GM18868 (cell line): ENCODE results near the gene ST8SIA6.
A peak's percentile ranks its signal among the peaks of the same experiment; 100 is the strongest.
"Not testable (repeated sequence)": the region's sequence is repeated elsewhere in the genome, so short reads cannot be mapped to it uniquely, and the experiment has no call there.

Experiments used
- ATAC-seq: cut with Tn5 transposase; IDR thresholded peaks from one replicate; pipeline ENCODE4 v1.9.1; 2021; ENCODE audit warnings: mild to moderate bottlenecking, moderate library complexity; ENCODE audit not compliant: unreplicated experiment

ST8SIA6 gene, protein sequence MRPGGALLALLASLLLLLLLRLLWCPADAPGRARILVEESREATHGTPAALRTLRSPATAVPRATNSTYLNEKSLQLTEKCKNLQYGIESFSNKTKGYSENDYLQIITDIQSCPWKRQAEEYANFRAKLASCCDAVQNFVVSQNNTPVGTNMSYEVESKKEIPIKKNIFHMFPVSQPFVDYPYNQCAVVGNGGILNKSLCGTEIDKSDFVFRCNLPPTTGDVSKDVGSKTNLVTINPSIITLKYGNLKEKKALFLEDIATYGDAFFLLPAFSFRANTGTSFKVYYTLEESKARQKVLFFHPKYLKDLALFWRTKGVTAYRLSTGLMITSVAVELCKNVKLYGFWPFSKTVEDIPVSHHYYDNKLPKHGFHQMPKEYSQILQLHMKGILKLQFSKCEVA

DNA sequence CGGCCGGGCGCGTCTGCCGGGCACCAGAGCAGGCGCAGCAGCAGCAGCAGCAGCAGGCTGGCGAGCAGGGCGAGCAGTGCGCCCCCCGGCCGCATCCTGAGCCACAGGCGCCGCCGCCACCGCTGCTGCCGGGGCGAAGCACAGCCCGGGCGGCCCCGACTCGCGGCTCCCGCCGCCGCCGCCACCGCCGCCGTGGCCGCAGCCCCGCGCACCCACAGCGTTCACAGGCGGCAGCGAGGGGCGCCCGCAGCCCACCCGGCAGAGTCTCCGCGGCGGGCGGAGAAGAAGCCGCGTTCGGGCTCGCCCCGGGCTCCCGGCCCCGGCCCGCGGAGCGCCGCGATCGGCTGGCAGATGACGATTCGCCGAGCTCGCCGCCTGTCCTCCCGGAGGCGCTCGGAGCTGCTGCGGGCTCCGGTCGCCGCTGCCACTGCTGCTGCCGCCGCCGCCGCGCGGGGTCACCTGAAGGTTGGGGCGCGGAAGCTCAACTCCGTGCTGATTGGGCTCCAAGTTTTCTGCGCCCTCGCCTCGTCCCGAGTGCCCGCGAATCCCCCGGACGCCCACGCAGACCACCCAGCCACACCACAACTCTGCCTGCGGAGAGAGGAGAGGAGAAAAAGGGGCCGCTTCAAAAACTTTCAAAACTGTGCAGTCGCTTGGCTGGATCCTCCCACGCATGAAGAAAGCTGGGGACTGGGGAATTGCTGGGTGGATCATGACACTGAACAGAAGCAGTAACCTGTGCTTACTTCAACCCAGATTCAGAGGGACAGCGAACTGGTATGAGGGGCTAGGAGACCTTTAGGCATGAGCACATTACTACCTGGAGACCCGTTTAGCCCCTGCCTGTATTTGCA, at the start of gene ST8SIA6:
Gene ST8SIA6, minus strand, starts transcription at position 435 of the 854 bp plus-strand sequence. Its CDS starts 340 bp downstream, at position 95.
- ATAC-seq = peak; percentile 62

DNA sequence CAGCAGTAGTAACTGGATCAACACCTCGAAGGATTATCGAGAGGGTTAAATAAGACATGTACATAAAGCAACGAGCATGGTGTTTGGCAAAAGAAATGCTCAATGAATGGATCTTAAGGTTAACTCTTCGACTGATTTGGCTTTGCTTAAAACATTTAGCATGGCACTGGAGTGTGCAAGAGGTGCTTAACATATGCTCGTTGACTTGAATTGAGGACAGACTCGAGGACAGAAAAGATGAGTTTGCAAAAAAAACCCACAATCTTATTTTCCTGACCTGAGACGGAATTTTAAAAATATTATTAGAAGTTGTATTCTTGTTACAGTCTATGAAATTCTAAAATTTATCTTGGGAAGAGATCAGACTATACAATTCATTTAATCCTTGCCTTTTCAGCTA, 49.4 kb upstream of the ST8SIA6 start:
- ATAC-seq = no peak

DNA sequence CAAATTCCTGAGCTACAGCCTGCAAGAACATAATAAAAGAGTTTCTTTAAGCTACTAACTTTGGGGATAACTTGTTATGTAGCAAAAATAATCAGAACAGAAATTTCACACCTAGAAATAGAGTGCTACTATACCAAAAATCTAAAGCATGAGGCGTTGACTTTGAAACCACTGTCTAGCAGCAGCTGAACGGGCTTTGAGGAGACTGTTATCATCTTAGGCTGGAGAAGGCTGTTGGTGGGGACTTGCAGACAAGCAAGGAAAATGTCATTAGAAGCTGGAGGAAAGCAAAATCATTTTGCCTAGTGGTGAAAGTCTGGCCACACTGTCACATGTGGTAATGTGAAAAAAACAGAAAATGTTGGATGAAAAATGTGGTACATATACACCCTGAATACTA, 48.4 kb upstream of the ST8SIA6 start:
- no peak for ATAC-seq

DNA sequence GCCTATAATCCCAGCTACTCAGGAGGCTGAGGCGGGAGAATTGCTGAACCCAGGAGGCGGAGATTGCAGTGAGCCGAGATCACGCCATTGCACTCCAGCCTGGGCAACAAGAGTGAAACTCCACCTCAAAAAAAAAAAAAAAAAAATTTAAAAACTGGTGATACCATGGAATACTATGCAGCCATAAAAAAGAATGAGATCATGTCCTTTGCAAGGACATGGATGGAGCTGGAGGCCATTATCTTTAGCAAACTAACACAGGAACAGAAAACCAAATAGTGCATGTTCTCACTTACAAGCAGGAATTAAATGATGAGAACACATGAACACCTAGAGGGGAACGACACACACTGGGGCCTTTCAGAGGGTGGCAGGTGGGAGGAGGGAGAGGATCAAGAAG, 44.6 kb upstream of the ST8SIA6 start:
- ATAC-seq = not testable (repeated sequence)

DNA sequence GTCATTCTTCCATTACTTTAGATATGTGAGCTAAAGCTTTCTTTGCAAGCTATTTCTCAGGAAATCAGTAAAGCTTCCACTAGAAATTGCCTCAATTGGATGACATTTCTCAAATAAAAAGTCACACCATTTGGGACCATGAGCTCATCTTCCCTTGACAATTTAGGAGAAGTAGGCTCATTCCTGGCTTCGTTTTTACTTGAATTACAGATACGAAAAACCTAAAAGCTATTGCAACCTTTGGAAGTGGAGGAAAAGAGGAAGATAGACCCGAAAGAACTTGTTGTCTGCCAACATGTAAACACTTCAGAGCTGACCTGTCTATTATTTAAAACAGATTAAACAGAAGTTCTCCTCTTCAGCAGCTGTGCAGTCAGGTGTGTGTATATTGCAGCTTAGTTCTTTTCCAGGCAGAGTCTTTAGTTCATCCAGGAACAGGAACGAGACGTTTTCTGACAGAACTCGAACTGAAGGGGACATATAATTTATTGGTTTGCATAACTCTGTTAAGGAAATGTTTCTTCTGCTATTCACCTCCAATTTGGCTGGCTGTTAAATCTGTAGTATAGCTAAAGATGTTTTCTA, 43.1 kb upstream of the ST8SIA6 start:
- no peak for ATAC-seq

DNA sequence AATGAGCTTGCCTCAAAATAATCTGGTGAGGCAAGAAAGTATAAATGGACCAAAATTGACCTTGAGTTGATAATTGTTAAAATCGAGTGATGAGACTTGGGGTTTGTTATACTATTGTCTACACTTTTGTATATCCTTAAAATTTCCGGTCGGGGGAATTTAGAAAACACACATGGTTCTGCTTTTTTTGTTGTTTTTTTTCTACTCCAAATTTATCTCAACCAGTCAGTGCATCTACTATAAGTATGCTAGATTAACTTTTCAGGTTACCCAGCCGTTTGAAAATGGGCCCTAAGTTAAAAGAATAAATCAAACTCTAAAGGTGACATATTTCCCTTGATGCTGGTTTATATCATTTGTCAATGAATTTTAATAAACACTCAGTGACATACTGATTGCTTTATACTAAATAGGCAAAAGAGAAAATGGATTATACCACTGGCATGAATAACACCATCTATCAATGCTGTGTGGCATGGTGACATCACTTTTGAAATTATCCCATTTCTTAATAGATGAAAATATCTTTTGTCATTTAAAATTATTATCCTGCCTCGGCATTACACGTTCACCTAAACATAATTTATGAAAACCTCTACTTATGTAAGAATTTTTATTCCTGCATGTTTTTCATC, 40.3 kb upstream of the ST8SIA6 start:
- no peak for ATAC-seq

DNA sequence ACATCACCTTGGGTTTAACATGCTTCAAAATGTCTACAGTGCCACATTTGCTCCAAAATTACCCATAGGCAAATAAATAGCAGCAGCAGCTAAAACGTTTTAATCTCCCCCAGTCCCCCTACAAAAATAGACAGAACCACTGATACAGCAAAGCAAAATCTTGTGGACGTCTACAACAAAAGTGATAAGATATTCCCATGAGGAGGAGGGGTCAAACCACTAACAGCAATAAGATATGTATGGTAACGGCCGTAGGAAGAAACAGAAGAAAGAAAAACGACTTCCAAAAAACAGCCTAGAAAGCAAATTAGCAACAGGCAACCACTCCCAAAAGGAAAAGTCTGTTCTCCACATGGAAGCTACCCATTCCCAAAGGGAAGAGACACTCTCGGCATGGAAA, 34.5 kb upstream of the ST8SIA6 start:
- ATAC-seq = no peak

DNA sequence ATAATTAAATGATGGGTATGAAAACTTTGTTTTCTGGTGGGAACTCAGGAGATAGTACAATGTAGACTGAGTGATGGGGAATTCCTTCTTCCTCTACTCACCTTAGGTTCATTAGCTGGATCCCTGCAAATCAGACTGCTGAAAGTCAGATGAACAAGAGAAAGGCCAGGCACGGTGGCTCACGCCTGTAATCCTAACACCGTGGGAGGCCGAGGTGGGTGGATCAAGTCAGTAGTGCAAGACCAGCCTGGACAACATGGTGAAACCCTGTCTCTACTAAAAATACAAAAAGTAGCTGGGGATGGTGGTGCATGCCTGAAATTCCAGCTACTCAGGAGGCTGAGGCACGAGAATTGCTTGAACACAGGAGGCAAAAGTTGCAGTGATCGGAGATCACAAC, 28.7 kb upstream of the ST8SIA6 start:
- no peak for ATAC-seq

DNA sequence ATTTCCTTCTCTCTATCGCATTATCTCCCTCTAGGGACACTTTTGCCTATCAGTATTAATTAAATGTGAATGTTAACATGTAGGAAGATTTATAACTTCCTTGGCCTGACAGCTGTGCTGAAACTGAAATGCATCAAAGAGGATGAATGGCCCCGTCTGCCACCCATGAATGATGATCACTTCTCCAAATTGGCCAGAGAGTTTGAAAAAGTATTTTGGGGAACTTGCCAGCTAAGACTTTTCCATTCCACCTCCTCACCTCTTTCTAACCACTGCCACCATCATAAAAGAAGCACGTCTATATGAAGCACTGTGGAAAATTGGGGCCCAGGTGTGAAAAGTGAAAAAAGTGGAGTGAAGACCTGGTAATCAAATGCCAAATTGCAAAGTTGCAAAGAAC, 25.4 kb upstream of the ST8SIA6 start:
- ATAC-seq = no peak

DNA sequence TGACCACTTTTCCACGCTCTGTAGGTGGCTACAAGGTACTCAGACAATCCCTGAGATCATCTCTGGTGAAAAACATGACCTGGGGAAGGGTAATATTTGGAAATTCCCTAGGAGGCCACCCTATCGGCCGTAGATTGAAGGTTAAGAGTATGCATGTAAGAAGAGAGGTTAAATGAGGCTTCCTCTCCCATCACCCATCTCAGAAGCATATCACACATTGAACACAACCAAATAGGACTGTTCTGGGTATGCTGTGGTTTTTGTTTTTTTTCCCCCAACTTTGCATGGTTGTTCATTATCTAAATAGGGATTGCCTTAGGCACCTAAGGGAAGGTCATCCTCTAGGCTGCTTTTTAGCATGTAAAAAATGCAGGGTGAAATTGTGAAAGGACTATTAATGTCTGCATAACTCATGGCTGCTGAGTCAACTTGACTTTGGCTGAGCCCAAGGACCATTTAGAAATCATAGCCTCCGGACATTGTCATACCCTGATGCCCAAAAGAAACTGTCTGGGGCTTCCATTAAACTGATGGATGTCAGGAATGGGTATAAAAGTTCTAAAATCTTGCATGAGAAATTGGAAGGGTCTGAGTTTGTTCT, 24.7 kb upstream of the ST8SIA6 start:
- no peak for ATAC-seq

DNA sequence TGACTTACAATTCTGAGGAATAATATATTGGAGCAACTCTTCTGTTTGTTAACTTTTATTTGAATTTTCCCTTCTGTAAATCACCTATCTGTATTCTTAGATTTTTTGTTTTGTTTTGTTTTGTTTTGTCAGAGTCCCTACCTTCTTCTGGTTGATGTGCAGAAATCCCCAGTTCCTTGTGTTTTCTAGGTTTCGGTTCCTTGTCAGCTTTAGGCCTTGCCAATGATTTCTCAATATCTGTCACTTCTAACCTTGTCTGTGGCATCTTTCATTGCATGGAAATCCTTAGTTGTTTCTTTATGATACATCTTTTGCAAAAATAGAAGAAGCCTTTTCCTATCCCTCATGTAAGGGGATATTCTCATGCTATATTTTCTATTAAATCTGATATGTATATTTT, 21.7 kb upstream of the ST8SIA6 start:
- peak; percentile 77 for ATAC-seq

DNA sequence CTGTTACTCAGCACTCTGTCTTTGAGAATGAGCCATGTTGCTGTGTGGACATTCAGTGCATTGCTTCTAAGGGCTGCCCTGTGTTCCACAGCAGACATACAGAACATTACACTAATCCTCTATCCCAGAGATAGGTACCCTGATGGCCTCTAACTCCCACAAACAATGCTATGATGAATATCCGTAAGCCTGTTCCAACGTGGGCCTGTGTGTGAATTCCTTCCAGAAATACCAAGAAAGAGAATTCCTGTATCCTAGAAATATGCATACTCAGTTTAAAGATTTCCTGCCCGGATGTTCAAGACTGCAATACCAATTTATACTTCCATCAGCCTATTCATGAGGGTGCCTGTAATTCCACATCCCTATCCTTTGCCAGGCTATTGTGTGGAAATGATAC, 21.3 kb upstream of the ST8SIA6 start:
- no peak for ATAC-seq

DNA sequence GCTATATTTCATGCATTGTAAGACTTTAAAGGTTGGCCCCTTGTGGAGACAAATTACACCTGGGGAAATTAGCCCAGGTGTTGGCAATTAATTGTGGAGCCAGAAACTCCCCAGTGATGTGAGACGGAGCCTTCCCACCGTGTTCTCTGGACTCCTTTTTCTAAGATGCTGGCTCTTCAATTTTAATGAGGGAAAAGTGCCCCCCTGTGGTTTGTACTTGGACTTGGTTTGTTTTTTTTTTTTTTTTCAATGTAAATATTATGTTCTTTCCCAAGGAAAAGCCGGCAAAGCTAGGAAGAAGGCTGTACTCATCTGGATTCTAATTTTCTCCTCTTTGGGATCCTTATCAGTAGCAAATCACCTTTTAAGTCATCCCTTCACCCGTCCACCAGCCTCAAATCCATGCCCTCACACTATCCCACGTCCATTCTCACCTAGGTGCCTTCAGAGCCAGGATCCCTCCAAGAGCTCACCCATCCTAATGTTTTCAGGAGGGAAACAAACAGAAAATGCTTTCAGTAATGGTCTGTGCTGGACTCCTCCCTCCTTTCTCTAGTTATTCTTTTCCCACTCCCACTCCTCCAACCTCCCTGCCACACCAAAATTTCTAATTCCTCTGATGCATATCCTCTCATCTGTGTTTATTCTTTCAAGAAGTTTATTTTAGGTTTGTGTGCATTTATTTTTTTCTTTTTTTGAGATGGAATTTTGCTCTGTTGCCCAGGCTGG, 20.4 kb upstream of the ST8SIA6 start:
- no peak for ATAC-seq

DNA sequence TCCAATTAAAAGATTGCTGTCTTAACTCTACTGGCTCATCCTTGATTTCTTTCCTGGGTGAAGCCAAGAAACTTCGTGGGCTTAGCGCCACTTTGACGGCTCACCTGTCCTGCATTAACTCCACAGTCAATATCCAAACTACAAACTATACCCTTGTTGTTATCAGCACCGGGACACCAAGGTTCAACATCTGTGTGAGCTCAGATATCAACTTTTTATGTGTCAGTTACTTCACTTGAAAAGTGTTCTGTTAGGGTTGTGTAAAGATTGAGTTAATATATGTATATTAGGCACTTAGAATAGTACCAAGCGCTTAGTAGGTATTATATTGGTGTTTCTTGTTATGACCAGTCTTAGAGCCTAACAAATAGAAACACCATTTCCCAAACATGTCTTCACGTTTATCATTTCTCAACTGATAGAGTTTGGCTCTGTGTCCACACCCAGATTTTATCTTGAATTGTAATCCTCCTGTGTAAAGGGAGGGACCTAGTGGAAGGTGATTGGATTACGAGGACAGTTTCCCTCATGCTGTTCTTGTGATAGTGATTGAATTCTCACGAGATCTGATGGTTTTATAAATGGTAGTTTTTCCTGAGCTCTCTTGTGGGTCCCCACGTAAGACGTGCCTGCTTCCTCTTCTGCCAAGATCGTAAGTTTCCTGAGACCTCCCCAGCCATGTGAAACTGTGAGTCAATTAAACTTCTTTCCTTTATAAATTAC, 19.0 kb upstream of the ST8SIA6 start:
- no peak for ATAC-seq

DNA sequence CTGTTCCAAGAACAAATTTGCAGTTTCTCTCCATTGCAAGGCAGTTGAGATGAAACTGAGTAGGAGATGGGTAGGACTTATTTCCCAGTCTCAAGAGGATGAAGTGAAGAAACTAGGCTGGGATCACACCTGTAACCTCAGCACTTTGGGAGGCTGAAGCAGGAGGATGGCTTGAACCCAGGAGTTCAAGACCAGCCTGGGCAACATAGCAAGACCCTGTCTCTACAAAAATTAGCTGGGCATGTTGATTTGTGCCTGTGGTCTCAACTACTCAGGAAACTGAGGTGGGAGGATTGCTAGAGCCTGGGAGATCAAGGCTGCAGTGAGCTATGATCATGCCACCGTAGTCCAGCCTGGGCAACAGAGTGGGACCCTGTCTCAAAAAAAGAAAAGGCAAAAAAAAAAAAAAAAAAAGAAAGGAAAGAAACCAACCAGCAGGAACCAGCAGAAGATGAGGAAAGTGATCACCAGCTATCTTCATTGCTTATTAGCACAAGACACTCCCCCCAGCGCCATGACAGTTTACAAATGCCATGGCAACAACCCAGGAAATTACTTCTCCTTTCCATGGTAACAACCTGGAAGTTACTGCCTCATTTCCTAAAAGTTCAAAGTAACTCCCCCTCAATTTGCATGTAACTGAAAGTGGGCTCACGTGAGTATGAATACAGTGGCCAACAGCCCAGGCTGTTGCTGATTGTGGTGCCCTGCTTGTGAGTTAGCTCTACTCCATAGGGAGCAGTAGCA, 18.3 kb upstream of the ST8SIA6 start:
- no peak for ATAC-seq

DNA sequence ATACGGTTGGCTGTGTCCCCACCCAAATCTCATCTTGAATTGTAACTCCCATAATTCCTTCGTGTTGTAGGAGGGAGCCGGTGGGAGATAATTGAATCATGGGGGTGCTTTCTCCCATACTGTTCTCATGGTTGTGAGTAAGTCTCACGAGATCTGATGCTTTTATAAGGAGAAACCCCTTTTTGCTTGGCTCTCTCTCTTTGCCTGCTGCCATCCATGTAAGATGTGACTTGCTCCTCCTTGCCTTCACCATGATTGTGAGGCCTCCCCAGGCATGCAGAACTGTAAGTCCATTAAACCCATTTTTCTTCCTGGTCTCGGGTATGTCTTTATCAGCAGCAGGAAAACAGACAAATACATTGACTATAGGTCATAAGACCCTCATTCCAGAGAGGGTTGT, 15.9 kb upstream of the ST8SIA6 start:
- ATAC-seq = no peak

DNA sequence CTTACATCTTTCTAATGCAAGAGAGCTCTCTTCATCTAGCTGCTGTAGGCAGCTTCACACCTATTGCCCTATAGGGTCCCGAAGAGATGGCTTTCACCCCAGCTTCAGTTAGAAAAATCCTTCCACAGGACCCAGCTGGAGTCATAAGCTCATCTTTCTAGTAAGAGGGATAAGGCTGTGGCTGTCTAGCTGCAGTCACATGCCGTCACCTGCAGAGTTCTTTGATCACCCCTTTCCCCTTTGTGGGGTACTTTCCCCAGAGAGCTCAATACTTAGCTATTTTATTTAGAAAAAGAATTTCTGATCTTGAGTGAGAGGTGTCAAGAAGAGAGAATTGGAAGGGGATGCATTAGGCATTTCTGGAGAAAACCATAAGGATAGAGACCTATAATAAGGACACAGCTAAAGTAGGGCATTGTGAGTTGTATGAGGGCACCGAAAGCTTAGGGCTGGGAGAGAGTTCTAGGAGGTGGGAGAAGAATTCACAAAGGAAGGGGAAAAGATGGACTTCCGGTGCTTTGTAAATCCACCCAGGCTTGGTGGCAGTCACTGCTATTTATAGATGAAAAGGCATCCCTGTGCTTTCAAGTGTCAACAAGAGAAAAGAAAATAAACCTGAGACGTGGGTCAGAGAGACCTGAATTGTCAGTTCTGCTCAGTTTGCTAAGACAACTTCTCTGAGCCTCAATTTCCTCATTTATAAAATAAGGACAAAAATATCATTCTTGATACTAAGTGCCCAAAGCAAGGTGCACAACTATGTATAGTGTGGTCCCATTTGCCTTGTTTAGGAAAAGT, 11.1 kb upstream of the ST8SIA6 start:
- peak; percentile 71 for ATAC-seq

DNA sequence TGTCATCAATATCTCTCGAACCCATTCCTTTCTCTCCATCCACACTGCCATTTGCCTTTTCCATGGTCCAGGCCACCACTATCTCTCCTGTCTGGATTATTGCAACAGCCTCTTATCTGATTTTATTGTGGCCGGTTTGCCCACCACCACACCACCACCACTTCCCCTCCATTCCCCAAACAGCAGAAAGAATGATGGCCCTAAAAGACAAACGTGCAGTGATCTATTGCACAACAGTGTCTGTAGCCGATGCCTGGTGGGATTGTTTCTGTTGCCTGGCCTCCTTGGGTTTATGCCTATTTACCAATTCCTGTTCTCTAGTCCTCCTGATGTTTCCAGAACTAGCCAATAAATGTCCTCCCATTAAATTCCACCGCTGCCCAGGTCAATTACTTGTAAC, 10.2 kb upstream of the ST8SIA6 start:
- no peak for ATAC-seq
